Measurements from ENCODE around the gene SLC35G1. TPM values are rescaled to one million over a fixed set of nuclear protein-coding genes. Genes with fewer than 3 reads are reported as not detected.

Gene SLC35G1
- total and polyA plus RNA-seq, 4 donors: 2.2 to 7.6 (median 3.2) TPM

- H3K27ac ChIP-seq (ENCODE audit: low read depth in 1 of 2, low read length in 2 of 2): no peak overlapping the region
- peak; percentile 42 for DNase-seq (ENCODE audit: low spot score)
- TF ChIP-seq JUND (IDR thresholded peaks at IDR 0.05) (no peak), RAD21 (IDR thresholded peaks at IDR 0.05) (peak; percentile 52 to 70), TAF1 (conservative IDR thresholded peaks at IDR 0.05) (no peak), NR2F2 (IDR thresholded peaks at IDR 0.05) (no peak), CTCF (IDR thresholded peaks at IDR 0.05; ENCODE audit: low read depth, low read length, missing input control) (peak; percentile 19), GABPA (IDR thresholded peaks at IDR 0.05 in 1 of 2, conservative IDR thresholded peaks at IDR 0.05 in 1 of 2) (no peak)
- no peak overlapping the region for H3K9ac ChIP-seq (ENCODE audit: low read depth in 1 of 2, low read length in 2 of 2)
- H3K4me1 ChIP-seq (ENCODE audit: control insufficient read depth in 4 of 4, insufficient read depth in 4 of 4, low read length in 3 of 4): peaks cover 0 to 7% (median 2%) of the 10 kb centered on the region in 4 donors
- H3K27me3 ChIP-seq (ENCODE audit: control insufficient read depth in 4 of 4, insufficient read depth in 4 of 4, low read length in 3 of 4): no peaks in the 10 kb centered on the region
- no peaks in the 10 kb centered on the region for H3K36me3 ChIP-seq (ENCODE audit: control insufficient read depth in 4 of 4, insufficient read depth in 3 of 4, low read depth in 1 of 4, low read length in 3 of 4)
- H3K9me3 ChIP-seq (ENCODE audit: control insufficient read depth in 4 of 4, low read length in 3 of 4): no peaks in the 10 kb centered on the region
- no peak overlapping the region for H3K4me3 ChIP-seq (ENCODE audit: low read depth in 1 of 3, low read length in 3 of 3)
- 81% methylated on average over 7 of the region's 7 CpGs for WGBS
Observed at GRCh38 chr10:93921338-93921737, 27.6 kb downstream of the SLC35G1 start.

- H3K27me3 ChIP-seq (ENCODE audit: control insufficient read depth in 4 of 4, insufficient read depth in 4 of 4, low read length in 3 of 4): no peaks in the 10 kb centered on the region
- DNase-seq (ENCODE audit: low spot score): no peak
- no peak overlapping the region for H3K9ac ChIP-seq (ENCODE audit: low read depth in 1 of 2, low read length in 2 of 2)
- no peak for TF ChIP-seq FOXA1 (IDR thresholded peaks at IDR 0.05)
- no peak for TF ChIP-seq MAX (IDR thresholded peaks at IDR 0.05)
- TF ChIP-seq TAF1 (conservative IDR thresholded peaks at IDR 0.05): no peak
- TF ChIP-seq RAD21 (IDR thresholded peaks at IDR 0.05): no peak
- TF ChIP-seq JUND (IDR thresholded peaks at IDR 0.05): no peak
- TF ChIP-seq REST (IDR thresholded peaks at IDR 0.05): no peak
- TF ChIP-seq RXRA (IDR thresholded peaks at IDR 0.05): no peak
- TF ChIP-seq HNF4A (conservative IDR thresholded peaks at IDR 0.05): no peak
- no peak for TF ChIP-seq EGR1 (IDR thresholded peaks at IDR 0.05; ENCODE audit: low read depth in 2 of 2)
- TF ChIP-seq ZBTB33 (IDR thresholded peaks at IDR 0.05): no peak
- no peak for TF ChIP-seq GABPA (IDR thresholded peaks at IDR 0.05 in 1 of 2, conservative IDR thresholded peaks at IDR 0.05 in 1 of 2)
- H3K9me3 ChIP-seq (ENCODE audit: control insufficient read depth in 4 of 4, low read length in 3 of 4): no peaks in the 10 kb centered on the region
- 98% methylated on average over 1 of the region's 1 CpG for WGBS
- H3K4me1 ChIP-seq (ENCODE audit: control insufficient read depth in 4 of 4, insufficient read depth in 4 of 4, low read length in 3 of 4): no peaks in the 10 kb centered on the region
- H3K27ac ChIP-seq (ENCODE audit: low read depth in 1 of 2, low read length in 2 of 2): no peak overlapping the region
- H3K36me3 ChIP-seq (ENCODE audit: control insufficient read depth in 4 of 4, insufficient read depth in 3 of 4, low read depth in 1 of 4, low read length in 3 of 4): no peaks in the 10 kb centered on the region
- no peak overlapping the region for H3K4me3 ChIP-seq (ENCODE audit: low read depth in 1 of 3, low read length in 3 of 3)
Observed at GRCh38 chr10:93926613-93927012, 32.8 kb downstream of the SLC35G1 start.

Data from liver (tissue), 9 donors.